ENCODE results near the gene CIART. TPM values are rescaled to one million over a fixed set of nuclear protein-coding genes. Genes with fewer than 3 reads are reported as not detected.

The CIART gene
- total and polyA plus RNA-seq, 10 donors, result 0.83 to 3.9 (median 1.5) TPM; not detected in 1

DNA sequence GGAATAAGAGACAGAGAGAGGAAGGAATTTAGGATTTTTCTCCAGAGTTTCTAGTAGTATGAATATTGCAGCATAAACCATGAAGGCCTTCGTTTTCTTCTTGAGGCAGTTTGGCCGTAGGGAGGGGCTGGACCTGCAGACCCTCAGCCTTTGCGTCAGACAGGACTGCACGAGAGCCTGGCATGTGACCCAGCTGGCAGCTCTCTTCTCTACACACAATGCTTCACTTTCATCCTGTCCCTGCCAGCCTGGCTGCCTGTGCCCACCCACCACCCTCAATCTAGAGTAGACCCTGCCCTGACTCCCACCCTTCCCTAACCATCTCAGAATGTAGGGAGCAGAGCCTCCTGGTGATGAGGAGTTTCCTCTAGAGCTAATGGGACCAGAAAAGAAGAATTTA, 23.1 kb upstream of the CIART start:
- TF ChIP-seq, protein P1, sequence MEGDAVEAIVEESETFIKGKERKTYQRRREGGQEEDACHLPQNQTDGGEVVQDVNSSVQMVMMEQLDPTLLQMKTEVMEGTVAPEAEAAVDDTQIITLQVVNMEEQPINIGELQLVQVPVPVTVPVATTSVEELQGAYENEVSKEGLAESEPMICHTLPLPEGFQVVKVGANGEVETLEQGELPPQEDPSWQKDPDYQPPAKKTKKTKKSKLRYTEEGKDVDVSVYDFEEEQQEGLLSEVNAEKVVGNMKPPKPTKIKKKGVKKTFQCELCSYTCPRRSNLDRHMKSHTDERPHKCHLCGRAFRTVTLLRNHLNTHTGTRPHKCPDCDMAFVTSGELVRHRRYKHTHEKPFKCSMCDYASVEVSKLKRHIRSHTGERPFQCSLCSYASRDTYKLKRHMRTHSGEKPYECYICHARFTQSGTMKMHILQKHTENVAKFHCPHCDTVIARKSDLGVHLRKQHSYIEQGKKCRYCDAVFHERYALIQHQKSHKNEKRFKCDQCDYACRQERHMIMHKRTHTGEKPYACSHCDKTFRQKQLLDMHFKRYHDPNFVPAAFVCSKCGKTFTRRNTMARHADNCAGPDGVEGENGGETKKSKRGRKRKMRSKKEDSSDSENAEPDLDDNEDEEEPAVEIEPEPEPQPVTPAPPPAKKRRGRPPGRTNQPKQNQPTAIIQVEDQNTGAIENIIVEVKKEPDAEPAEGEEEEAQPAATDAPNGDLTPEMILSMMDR (IDR thresholded peaks at IDR 0.05 in 8 of 11, conservative IDR thresholded peaks at IDR 0.05 in 3 of 11), result no peak
- TF ChIP-seq POLR2AphosphoS5 (IDR thresholded peaks at IDR 0.05) (no peak), POLR2A (IDR thresholded peaks at IDR 0.05) (no peak)
- no peak for DNase-seq

DNA sequence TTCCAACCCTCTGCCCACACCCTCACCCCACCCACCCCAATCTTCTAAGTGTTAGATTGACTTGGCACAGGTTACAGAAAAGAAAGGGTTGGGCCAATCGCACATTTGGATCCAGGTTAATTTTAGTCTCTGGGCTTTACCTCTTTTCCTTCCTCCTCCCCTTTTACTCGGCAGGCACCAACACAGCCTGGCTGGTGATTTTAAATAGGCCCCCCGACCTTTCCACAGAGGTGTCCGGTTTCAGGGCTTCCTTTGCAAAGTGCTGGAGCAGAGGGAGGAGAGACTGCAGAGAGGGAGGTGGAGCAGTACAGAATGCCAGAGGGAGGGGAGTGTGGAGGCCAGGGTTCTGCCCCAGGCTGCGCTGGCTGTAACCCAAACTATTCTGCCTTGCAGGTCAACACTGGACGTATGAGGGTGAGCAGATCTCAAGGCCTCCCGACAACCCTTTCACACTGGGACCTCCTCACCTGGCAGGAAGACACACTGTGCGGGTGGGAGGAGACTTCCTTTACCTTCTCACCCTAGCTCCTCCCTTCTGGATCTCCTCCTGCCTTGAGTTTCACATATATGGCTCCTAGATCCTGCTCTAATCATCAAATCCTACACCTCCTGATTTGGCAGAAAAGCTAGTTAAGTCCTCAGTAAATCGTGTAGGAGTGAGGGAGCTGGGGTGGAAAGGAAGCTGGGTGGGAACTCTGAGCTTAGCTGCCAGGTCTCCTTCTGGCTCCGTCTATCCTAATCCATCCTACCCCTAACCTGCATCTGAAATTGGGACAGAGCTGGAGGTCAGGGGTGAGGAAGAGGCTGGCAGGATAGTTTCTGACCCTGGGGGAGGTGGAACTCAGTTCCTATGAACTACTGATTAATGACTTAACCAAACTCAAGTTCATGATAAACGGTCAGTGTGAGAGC, 22.3 kb upstream of the CIART start:
- WGBS, 5 donors, result 43 to 52% (median 47%) methylated on average over 11 of the region's 11 CpGs
- Histone ChIP-seq H3K9me3 (no peaks in the 10 kb centered on the region), H3K27me3 (replicated peaks in 1 of 7) (peaks cover 0 to 36% (median 11%) of the 10 kb centered on the region in 7 donors), H3K36me3 (peaks cover 0 to 16% (median 11%) of the 10 kb centered on the region in 6 donors), H3K27ac (no peak overlapping the region), H3K4me1 (peaks cover 6 to 35% (median 24%) of the 10 kb centered on the region in 6 donors), H3K4me3 (no peak overlapping the region)
- no peak for DNase-seq
- TF ChIP-seq, protein P1 (IDR thresholded peaks at IDR 0.05 in 8 of 11, conservative IDR thresholded peaks at IDR 0.05 in 3 of 11), result no peak
- TF ChIP-seq POLR2A (IDR thresholded peaks at IDR 0.05), result no peak
- no peak for TF ChIP-seq POLR2AphosphoS5 (IDR thresholded peaks at IDR 0.05)
- intact Hi-C loops (cut with DNase I; ENCODE audit: low total_unique reads), result no loop called here

More for the DNA sequence above, 23.1 kb upstream of the CIART start:
- Histone ChIP-seq H3K36me3 (peaks cover 0 to 8% (median 3%) of the 10 kb centered on the region in 6 donors), H3K4me3 (no peak overlapping the region), H3K4me1 (peaks cover 6 to 30% (median 23%) of the 10 kb centered on the region in 6 donors), H3K9me3 (no peaks in the 10 kb centered on the region), H3K27me3 (replicated peaks in 1 of 7) (peaks cover 0 to 43% (median 11%) of the 10 kb centered on the region in 7 donors), H3K27ac (no peak overlapping the region)
- WGBS, 5 donors, result 64 to 84% (median 71%) methylated on average over 4 of the region's 4 CpGs
- intact Hi-C loops (cut with DNase I; ENCODE audit: low total_unique reads), result no loop called here

DNA sequence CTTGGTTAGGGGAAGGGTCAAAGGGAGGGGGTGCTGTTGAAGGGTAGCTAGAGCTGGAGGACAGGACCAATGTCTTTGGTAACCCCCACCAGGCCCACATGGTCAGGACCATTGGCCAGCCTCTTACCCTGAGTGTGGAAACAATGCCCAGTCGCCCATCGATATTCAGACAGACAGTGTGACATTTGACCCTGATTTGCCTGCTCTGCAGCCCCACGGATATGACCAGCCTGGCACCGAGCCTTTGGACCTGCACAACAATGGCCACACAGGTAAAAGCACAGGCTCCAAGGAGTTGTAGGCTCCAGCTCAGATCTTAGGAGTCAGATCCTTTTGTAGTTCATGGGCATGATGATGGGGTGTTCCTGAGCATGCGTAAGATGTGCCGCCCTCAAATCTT, 21.0 kb upstream of the CIART start:
- intact Hi-C loops (cut with DNase I; ENCODE audit: low total_unique reads), result no loop called here
- H3K9me3 ChIP-seq, result no peaks in the 10 kb centered on the region
- H3K4me1 ChIP-seq, result peaks cover 1 to 35% (median 17%) of the 10 kb centered on the region in 6 donors
- peaks cover 0 to 29% (median 24%) of the 10 kb centered on the region in 6 donors for H3K36me3 ChIP-seq
- no peak for DNase-seq
- WGBS, 5 donors, result 81 to 94% (median 91%) methylated on average over 6 of the region's 6 CpGs
- TF ChIP-seq, protein P1 (IDR thresholded peaks at IDR 0.05 in 8 of 11, conservative IDR thresholded peaks at IDR 0.05 in 3 of 11), result no peak
- no peak for TF ChIP-seq POLR2A (IDR thresholded peaks at IDR 0.05)
- peak in 1 of 3 donors; percentile 8 for TF ChIP-seq POLR2AphosphoS5 (IDR thresholded peaks at IDR 0.05)
- H3K4me3 ChIP-seq, result no peak overlapping the region
- H3K27ac ChIP-seq, result no peak overlapping the region
- H3K27me3 ChIP-seq (replicated peaks in 1 of 7), result peaks cover 0 to 31% (median 10%) of the 10 kb centered on the region in 7 donors

Measured in spleen (tissue), 11 donors.